ENCODE measurements around the gene ARID5B. TPM values are rescaled to one million over a fixed set of nuclear protein-coding genes. Genes with fewer than 3 reads are reported as not detected.

ARID5B gene
- total RNA-seq, 1 experiment from 2014 or later, result 168 TPM

GRCh38 chr10:61933859-61934555, 32.5 kb downstream of the ARID5B start:
- Histone ChIP-seq H3K9me3 (no peaks in the 10 kb centered on the region), H3K4me3 (ENCODE audit: low read depth, low read length) (no peak overlapping the region), H3K4me1 (peaks cover 95% of the 10 kb centered on the region), H3K36me3 (ENCODE audit: control insufficient read depth, insufficient read depth, low read length) (peaks cover 4% of the 10 kb centered on the region; the same call in 1 of the 2 replicates), H3K27me3 (replicated peaks; ENCODE audit: control insufficient read depth, insufficient read depth, low read length) (no peaks in the 10 kb centered on the region)
- H3K27me3 Mint-ChIP-seq (ENCODE audit: insufficient read depth, unreplicated experiment), result no peaks in the 10 kb centered on the region
- peaks cover 99% of the 10 kb centered on the region for H3K36me3 Mint-ChIP-seq (ENCODE audit: insufficient read depth, unreplicated experiment)
- peak in 1 of 2 experiments; percentile 59 for DNase-seq
- peak overlapping the region; percentile 9 for H3K4me3 Mint-ChIP-seq (ENCODE audit: unreplicated experiment)
- ChIA-PET POLR2A (interaction anchor here (0.7 to 1.4 kb wide), 5 partner anchors 9 to 116 kb away, joined by 4 to 12 read pairs (median 6); no protein-coding TSS in a partner anchor), CTCF (interaction anchor here (0.6 to 1.2 kb wide), 8 partner anchors 9 to 330 kb away, joined by 3 to 5 read pairs (median 3); no protein-coding TSS in a partner anchor)
- no TSS peak for BruUV-seq (replicated peaks)
- H3K27ac Mint-ChIP-seq (ENCODE audit: unreplicated experiment), result peak overlapping the region; percentile 68
- peaks cover 75% of the 10 kb centered on the region for H3K4me1 Mint-ChIP-seq (ENCODE audit: low read depth, unreplicated experiment)
- no peaks in the 10 kb centered on the region for H3K9me3 Mint-ChIP-seq (ENCODE audit: unreplicated experiment)
- no peak for TF ChIP-seq CTCF (IDR thresholded peaks at IDR 0.05; ENCODE audit: insufficient read depth in 1 of 2, low read depth in 1 of 2, low read length in 1 of 2, severe bottlenecking in 1 of 2, unreplicated experiment in 1 of 2)
- intact Hi-C loops (cut with micrococcal nuclease; ENCODE audit: unreplicated experiment), result loop anchor here (1.0 to 10.0 kb wide), 2 partner anchors 16 to 869 kb away; no protein-coding TSS in a partner anchor

- Histone ChIP-seq H3K9me3 (no peaks in the 10 kb centered on the region), H3K27me3 (replicated peaks; ENCODE audit: control insufficient read depth, insufficient read depth, low read length) (no peaks in the 10 kb centered on the region), H3K4me3 (ENCODE audit: low read depth, low read length) (no peak overlapping the region), H3K36me3 (ENCODE audit: control insufficient read depth, insufficient read depth, low read length) (peaks cover 6% of the 10 kb centered on the region; the same call in 1 of the 2 replicates), H3K4me1 (peaks cover 95% of the 10 kb centered on the region)
- peak overlapping the region; percentile 33 for H3K27ac Mint-ChIP-seq (ENCODE audit: unreplicated experiment)
- no peaks in the 10 kb centered on the region for H3K9me3 Mint-ChIP-seq (ENCODE audit: unreplicated experiment)
- intact Hi-C loops (cut with micrococcal nuclease; ENCODE audit: unreplicated experiment), result loop anchor here (10.0 kb wide), 1 partner anchor 870 kb away; no protein-coding TSS in a partner anchor
- ChIA-PET POLR2A (interaction anchor here (1.1 kb wide), 1 partner anchor 14 kb away, joined by 4 read pairs; no protein-coding TSS in a partner anchor), CTCF (no interaction called here)
- DNase-seq, result no peak
- TF ChIP-seq CTCF (IDR thresholded peaks at IDR 0.05; ENCODE audit: insufficient read depth in 1 of 2, low read depth in 1 of 2, low read length in 1 of 2, severe bottlenecking in 1 of 2, unreplicated experiment in 1 of 2), result no peak
- H3K27me3 Mint-ChIP-seq (ENCODE audit: insufficient read depth, unreplicated experiment), result no peaks in the 10 kb centered on the region
- H3K4me3 Mint-ChIP-seq (ENCODE audit: unreplicated experiment), result peak overlapping the region; percentile 15
- peaks cover 99% of the 10 kb centered on the region for H3K36me3 Mint-ChIP-seq (ENCODE audit: insufficient read depth, unreplicated experiment)
- H3K4me1 Mint-ChIP-seq (ENCODE audit: low read depth, unreplicated experiment), result peaks cover 71% of the 10 kb centered on the region
- no TSS peak for BruUV-seq (replicated peaks)
Observed at GRCh38 chr10:61935077-61935476, 33.6 kb downstream of the ARID5B start.

- no peak for TF ChIP-seq CTCF (IDR thresholded peaks at IDR 0.05; ENCODE audit: insufficient read depth in 1 of 2, low read depth in 1 of 2, low read length in 1 of 2, severe bottlenecking in 1 of 2, unreplicated experiment in 1 of 2)
- H3K27me3 ChIP-seq (replicated peaks; ENCODE audit: control insufficient read depth, insufficient read depth, low read length), result no peaks in the 10 kb centered on the region
- H3K9me3 ChIP-seq, result no peaks in the 10 kb centered on the region
- intact Hi-C loops (cut with micrococcal nuclease; ENCODE audit: unreplicated experiment), result loop anchor here (1.0 to 10.0 kb wide), 8 partner anchors 16 to 1204 kb away; no protein-coding TSS in a partner anchor
- H3K4me3 ChIP-seq (ENCODE audit: low read depth, low read length), result no peak overlapping the region
- peaks cover 87% of the 10 kb centered on the region for H3K4me1 ChIP-seq
- BruUV-seq (replicated peaks), result no TSS peak
- H3K36me3 ChIP-seq (ENCODE audit: control insufficient read depth, insufficient read depth, low read length), result peaks cover 8% of the 10 kb centered on the region; the same call in 1 of the 2 replicates
- H3K36me3 Mint-ChIP-seq (ENCODE audit: insufficient read depth, unreplicated experiment), result peaks cover 99% of the 10 kb centered on the region
- peak overlapping the region; percentile 30 for H3K4me3 Mint-ChIP-seq (ENCODE audit: unreplicated experiment)
- H3K9me3 Mint-ChIP-seq (ENCODE audit: unreplicated experiment), result no peaks in the 10 kb centered on the region
- no peaks in the 10 kb centered on the region for H3K27me3 Mint-ChIP-seq (ENCODE audit: insufficient read depth, unreplicated experiment)
- peak overlapping the region; percentile 33 for H3K27ac Mint-ChIP-seq (ENCODE audit: unreplicated experiment)
- ChIA-PET CTCF (interaction anchor here (1.2 to 2.1 kb wide), 2 partner anchors 21 to 186 kb away, joined by 3 to 8 read pairs; no protein-coding TSS in a partner anchor), POLR2A (interaction anchor here (0.6 to 1.3 kb wide), 5 partner anchors 28 to 332 kb away, joined by 3 to 8 read pairs (median 3); partner anchors contain the start of gene RTKN2)
- peak in 1 of 2 experiments; percentile 41 for DNase-seq
- peaks cover 67% of the 10 kb centered on the region for H3K4me1 Mint-ChIP-seq (ENCODE audit: low read depth, unreplicated experiment)
Observed at GRCh38 chr10:61936770-61937169, 35.3 kb downstream of the ARID5B start.

Data from Caco-2 (cell line).